T-helper 1 cell treated with Interleukin-12 subunit alpha and Interleukin-12 subunit beta and Interleukin-4 antibody, amounts not matched to agents 30 μg/mL and 1 μg/mL, for 36 hours (primary cell): ENCODE measurements around the gene PTGS1.

ENCODE experiments used
- H3K27ac Mint-ChIP-seq: one replicate; pipeline ENCODE4 v1.8.0; 2021; ENCODE audit warnings: mild to moderate bottlenecking, mixed read lengths
- H3K27me3 Mint-ChIP-seq: one replicate; pipeline ENCODE4 v1.8.0; 2021; ENCODE audit warnings: low read depth, mixed read lengths
- H3K36me3 Mint-ChIP-seq: one replicate; pipeline ENCODE4 v1.8.0; 2021; ENCODE audit warnings: low read depth, mixed read lengths
- H3K4me1 Mint-ChIP-seq: one replicate; pipeline ENCODE4 v1.8.0; 2021; ENCODE audit warnings: low read depth, mixed read lengths
- H3K4me3 Mint-ChIP-seq: one replicate; pipeline ENCODE4 v1.8.0; 2021; ENCODE audit warnings: mild to moderate bottlenecking, moderate library complexity, mixed read lengths
- H3K9me3 Mint-ChIP-seq: one replicate; pipeline ENCODE4 v1.8.0; 2021; ENCODE audit warnings: mixed read lengths

The PTGS1 gene

GRCh38 chr9:122377241-122378164 is 6.7 kb downstream of the PTGS1 start:
- no peaks in the 10 kb centered on the region for H3K36me3 Mint-ChIP-seq
- H3K27me3 Mint-ChIP-seq: peaks cover 5% of the 10 kb centered on the region
- no peak overlapping the region for H3K27ac Mint-ChIP-seq
- no peaks in the 10 kb centered on the region for H3K9me3 Mint-ChIP-seq
- H3K4me3 Mint-ChIP-seq: no peak overlapping the region
- no peaks in the 10 kb centered on the region for H3K4me1 Mint-ChIP-seq

GRCh38 chr9:122378236-122378635 is 7.4 kb downstream of the PTGS1 start:
- Mint-ChIP-seq H3K4me3 (no peak overlapping the region), H3K9me3 (no peaks in the 10 kb centered on the region), H3K27ac (no peak overlapping the region), H3K27me3 (no peaks in the 10 kb centered on the region), H3K4me1 (no peaks in the 10 kb centered on the region), H3K36me3 (no peaks in the 10 kb centered on the region)

- no peaks in the 10 kb centered on the region for H3K9me3 Mint-ChIP-seq
These were observed 8.5 kb downstream of the PTGS1 start for GRCh38 chr9:122379340-122379739.

DNA sequence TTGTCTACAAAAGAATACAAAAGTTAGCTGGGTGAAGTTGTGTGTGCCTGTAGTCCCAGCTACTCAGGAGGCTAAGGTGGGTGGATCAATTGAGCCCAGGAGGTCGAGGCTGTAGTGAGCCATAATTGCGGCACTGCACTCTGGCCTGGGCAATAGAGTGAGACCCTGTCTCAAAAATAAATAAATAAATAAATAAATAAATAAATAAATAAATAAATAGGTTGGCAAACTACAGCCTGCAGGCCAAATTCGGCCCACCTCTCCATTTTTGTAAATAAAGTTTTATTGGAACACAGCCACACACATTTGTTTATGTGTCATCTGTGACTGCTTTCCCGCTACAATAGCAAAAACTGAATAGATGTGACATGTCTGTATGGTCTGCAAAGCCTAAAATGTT is 9.5 kb downstream of the PTGS1 start:
- no peaks in the 10 kb centered on the region for H3K4me1 Mint-ChIP-seq
- no peak overlapping the region for H3K4me3 Mint-ChIP-seq
- no peak overlapping the region for H3K27ac Mint-ChIP-seq
- no peaks in the 10 kb centered on the region for H3K27me3 Mint-ChIP-seq
- H3K9me3 Mint-ChIP-seq: no peaks in the 10 kb centered on the region
- H3K36me3 Mint-ChIP-seq: no peaks in the 10 kb centered on the region

More at GRCh38 chr9:122379340-122379739, 8.5 kb downstream of the PTGS1 start:
- H3K36me3 Mint-ChIP-seq: no peaks in the 10 kb centered on the region
- H3K27ac Mint-ChIP-seq: no peak overlapping the region
- no peaks in the 10 kb centered on the region for H3K4me1 Mint-ChIP-seq
- no peak overlapping the region for H3K4me3 Mint-ChIP-seq
- H3K27me3 Mint-ChIP-seq: no peaks in the 10 kb centered on the region

DNA sequence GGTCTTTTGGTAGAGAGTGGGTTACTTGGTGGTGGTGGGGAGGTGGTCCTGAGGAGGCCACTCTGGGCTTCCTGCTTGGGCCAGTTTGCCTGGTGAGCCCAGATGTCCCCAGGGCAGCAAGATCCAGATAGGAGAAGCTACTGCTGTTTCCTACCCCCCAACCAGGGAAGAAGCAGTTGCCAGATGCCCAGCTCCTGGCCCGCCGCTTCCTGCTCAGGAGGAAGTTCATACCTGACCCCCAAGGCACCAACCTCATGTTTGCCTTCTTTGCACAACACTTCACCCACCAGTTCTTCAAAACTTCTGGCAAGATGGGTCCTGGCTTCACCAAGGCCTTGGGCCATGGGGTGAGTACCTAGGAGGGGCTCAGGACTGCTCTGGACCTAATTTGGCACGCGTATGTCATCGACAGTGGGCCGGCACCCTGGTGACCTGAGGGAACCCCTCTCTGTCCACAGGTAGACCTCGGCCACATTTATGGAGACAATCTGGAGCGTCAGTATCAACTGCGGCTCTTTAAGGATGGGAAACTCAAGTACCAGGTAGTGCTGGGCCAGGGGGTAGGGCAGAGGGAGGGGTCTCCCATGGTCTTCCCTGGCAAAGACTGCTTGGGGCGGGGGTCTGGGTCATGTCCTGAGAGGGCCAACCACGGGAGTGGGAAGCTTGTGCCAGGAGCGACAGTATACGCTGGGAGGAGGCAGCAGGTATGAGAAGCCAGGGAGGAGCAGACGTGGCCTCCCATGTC is 10.6 kb downstream of the PTGS1 start:
- Mint-ChIP-seq H3K4me1 (no peaks in the 10 kb centered on the region), H3K36me3 (no peaks in the 10 kb centered on the region), H3K27ac (no peak overlapping the region), H3K27me3 (no peaks in the 10 kb centered on the region), H3K9me3 (no peaks in the 10 kb centered on the region), H3K4me3 (no peak overlapping the region)

DNA sequence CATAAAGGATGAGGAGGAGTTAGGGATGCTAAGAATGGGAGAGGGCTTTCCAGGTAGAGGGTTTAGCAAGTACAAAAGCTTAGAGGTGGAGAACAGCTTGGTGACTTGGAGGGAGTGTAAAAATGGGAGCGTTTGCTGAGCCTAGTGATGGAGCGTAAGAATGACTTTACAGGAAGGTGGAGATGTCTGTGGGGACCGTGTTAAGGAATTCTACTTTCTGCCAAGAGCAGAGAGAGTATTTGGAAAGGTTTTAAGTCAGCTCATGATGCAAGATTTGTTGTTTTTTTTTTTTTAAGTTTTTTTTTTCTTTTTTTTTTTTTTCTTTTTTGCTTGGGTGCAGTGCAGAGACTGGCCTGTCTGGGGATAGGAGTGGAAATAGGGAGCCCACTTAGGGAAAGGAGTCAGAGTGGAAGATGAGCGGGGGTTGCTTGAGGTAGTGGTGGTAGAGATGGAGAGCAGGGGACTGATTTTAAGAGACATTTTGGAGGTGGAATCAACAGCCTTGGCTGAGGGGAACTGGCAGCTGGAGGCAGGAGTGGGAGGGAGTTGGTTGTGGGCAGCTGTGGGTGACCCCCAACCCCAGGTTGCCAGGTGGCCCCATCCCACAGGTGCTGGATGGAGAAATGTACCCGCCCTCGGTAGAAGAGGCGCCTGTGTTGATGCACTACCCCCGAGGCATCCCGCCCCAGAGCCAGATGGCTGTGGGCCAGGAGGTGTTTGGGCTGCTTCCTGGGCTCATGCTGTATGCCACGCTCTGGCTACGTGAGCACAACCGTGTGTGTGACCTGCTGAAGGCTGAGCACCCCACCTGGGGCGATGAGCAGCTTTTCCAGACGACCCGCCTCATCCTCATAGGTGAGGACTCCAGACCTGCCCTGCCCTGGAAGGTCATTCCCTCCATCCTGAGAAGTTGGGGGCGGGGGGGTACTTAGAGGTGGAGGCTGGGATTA is 12.4 kb downstream of the PTGS1 start:
- Mint-ChIP-seq H3K27ac (no peak overlapping the region), H3K9me3 (no peaks in the 10 kb centered on the region), H3K27me3 (no peaks in the 10 kb centered on the region), H3K4me3 (no peak overlapping the region), H3K4me1 (no peaks in the 10 kb centered on the region), H3K36me3 (no peaks in the 10 kb centered on the region)

- H3K4me3 Mint-ChIP-seq: no peak overlapping the region
- no peaks in the 10 kb centered on the region for H3K9me3 Mint-ChIP-seq
- no peaks in the 10 kb centered on the region for H3K27me3 Mint-ChIP-seq
- no peaks in the 10 kb centered on the region for H3K36me3 Mint-ChIP-seq
- no peak overlapping the region for H3K27ac Mint-ChIP-seq
- no peaks in the 10 kb centered on the region for H3K4me1 Mint-ChIP-seq
These were observed 13.2 kb downstream of the PTGS1 start for GRCh38 chr9:122383992-122384461.

DNA sequence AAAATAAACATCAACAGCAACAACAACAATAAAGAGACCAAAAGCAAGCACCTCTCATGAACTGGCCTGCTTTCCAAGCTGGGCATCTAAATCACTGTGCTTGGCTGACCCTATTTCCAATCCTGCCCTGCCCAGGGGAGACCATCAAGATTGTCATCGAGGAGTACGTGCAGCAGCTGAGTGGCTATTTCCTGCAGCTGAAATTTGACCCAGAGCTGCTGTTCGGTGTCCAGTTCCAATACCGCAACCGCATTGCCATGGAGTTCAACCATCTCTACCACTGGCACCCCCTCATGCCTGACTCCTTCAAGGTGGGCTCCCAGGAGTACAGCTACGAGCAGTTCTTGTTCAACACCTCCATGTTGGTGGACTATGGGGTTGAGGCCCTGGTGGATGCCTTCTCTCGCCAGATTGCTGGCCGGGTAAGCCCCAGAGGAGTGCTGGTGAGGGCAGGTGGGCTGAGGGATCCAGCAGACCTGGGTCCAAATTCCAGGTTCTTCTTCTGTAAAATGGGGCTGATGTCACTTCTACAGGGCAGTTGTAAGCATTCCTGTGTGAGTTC is 15.6 kb downstream of the PTGS1 start:
- Mint-ChIP-seq H3K27me3 (peaks cover 12% of the 10 kb centered on the region), H3K4me3 (no peak overlapping the region), H3K36me3 (no peaks in the 10 kb centered on the region), H3K4me1 (no peaks in the 10 kb centered on the region), H3K27ac (no peak overlapping the region), H3K9me3 (no peaks in the 10 kb centered on the region)

DNA sequence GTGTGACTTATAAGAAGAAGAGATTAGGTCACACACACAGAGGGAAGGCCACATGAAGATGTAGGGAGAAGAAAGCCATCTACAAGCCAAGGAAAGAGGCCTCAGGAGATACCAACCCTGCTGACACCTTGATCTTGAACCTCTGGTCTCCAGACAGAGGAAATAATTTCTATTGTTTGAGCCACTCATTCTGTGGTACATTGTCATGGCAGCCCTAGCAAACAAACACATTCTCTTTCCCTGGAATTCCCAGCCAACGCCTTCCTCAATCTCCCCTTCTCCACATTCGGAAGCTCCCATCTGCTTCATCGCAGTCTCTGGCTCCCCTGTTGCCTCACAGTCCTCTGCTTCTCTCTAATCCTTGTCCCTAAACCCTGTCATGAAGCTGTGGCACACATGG is 16.7 kb downstream of the PTGS1 start:
- H3K4me1 Mint-ChIP-seq: no peaks in the 10 kb centered on the region
- H3K27me3 Mint-ChIP-seq: peaks cover 12% of the 10 kb centered on the region
- no peaks in the 10 kb centered on the region for H3K36me3 Mint-ChIP-seq
- no peak overlapping the region for H3K27ac Mint-ChIP-seq
- H3K9me3 Mint-ChIP-seq: no peaks in the 10 kb centered on the region
- H3K4me3 Mint-ChIP-seq: no peak overlapping the region

DNA sequence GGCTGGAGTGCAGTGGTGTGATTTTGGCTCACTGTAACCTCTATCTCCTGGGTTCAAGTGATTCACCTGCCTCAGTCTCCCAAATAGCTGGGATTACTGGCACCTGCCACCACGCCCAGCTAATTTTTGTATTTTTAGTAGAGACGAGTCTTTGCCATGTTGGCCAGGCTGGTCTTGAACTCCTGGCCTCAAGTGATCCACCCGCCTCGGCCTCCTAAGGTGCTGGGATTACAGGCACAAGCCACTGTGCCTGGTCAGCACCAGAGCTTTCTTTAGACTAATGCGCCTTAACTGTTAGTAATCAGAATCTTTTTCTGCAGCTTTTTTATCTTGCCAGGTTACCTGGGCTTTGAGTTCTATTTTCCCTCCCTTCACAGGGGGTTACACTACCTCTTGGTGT is 18.4 kb downstream of the PTGS1 start:
- Mint-ChIP-seq H3K4me1 (no peaks in the 10 kb centered on the region), H3K27me3 (peaks cover 12% of the 10 kb centered on the region), H3K36me3 (no peaks in the 10 kb centered on the region), H3K27ac (no peak overlapping the region), H3K4me3 (no peak overlapping the region), H3K9me3 (no peaks in the 10 kb centered on the region)

DNA sequence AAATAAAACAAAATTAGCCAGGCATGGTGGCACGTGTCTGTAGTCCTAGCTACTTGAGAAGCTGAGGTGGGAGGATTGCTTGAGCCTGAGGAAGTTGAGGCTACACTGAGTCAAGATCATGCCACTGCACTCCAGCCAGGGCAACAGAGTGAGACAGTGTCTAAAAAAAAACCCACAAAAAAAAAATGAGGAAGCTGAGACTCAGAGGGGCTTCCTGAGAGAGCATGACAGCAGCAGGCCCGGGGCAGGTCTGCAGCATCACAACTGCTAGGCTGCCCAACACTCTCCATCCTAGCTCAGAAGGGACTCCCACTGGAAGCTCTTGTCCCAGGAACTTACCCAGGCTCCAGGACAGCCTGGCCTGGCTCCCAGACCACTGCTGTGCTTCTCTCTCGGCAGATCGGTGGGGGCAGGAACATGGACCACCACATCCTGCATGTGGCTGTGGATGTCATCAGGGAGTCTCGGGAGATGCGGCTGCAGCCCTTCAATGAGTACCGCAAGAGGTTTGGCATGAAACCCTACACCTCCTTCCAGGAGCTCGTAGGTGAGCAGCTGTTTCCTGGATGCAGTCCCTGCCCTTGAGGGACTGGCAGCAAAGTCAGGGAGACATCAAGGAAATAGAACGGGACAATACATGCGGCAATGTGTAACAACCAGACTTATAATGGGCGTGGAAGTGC is 19.1 kb downstream of the PTGS1 start:
- Mint-ChIP-seq H3K27me3 (peaks cover 12% of the 10 kb centered on the region), H3K36me3 (no peaks in the 10 kb centered on the region), H3K9me3 (no peaks in the 10 kb centered on the region), H3K4me3 (no peak overlapping the region), H3K27ac (no peak overlapping the region), H3K4me1 (no peaks in the 10 kb centered on the region)

DNA sequence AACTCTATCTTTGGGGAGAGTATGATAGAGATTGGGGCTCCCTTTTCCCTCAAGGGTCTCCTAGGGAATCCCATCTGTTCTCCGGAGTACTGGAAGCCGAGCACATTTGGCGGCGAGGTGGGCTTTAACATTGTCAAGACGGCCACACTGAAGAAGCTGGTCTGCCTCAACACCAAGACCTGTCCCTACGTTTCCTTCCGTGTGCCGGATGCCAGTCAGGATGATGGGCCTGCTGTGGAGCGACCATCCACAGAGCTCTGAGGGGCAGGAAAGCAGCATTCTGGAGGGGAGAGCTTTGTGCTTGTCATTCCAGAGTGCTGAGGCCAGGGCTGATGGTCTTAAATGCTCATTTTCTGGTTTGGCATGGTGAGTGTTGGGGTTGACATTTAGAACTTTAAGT is 21.5 kb downstream of the PTGS1 start:
- Mint-ChIP-seq H3K4me1 (no peaks in the 10 kb centered on the region), H3K36me3 (no peaks in the 10 kb centered on the region), H3K9me3 (no peaks in the 10 kb centered on the region), H3K27me3 (peaks cover 12% of the 10 kb centered on the region), H3K4me3 (no peak overlapping the region), H3K27ac (no peak overlapping the region)

DNA sequence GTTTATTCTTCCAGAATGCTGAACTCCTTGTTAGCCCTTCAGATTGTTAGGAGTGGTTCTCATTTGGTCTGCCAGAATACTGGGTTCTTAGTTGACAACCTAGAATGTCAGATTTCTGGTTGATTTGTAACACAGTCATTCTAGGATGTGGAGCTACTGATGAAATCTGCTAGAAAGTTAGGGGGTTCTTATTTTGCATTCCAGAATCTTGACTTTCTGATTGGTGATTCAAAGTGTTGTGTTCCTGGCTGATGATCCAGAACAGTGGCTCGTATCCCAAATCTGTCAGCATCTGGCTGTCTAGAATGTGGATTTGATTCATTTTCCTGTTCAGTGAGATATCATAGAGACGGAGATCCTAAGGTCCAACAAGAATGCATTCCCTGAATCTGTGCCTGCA is 21.9 kb downstream of the PTGS1 start:
- H3K36me3 Mint-ChIP-seq: no peaks in the 10 kb centered on the region
- peaks cover 12% of the 10 kb centered on the region for H3K27me3 Mint-ChIP-seq
- H3K9me3 Mint-ChIP-seq: no peaks in the 10 kb centered on the region
- no peaks in the 10 kb centered on the region for H3K4me1 Mint-ChIP-seq
- no peak overlapping the region for H3K4me3 Mint-ChIP-seq
- H3K27ac Mint-ChIP-seq: no peak overlapping the region
